Loucy (cell line): Measurements from ENCODE around the gene ICE1.

Experiments
- H2AFZ ChIP-seq: fragments of 200-600 bp; sonication (generic); 2 replicates; pipeline ENCODE4 v1.6.0; 2016; ENCODE audit warnings: antibody characterized with exemption, mild to moderate bottlenecking, low read length, moderate library complexity
- H3F3A ChIP-seq: fragments of 200-600 bp; 2 replicates; pipeline ENCODE4 v1.6.0; 2016; ENCODE audit warnings: antibody characterized with exemption, low read depth, mild to moderate bottlenecking
- H3K27me3 ChIP-seq: fragments of 200-600 bp; sonication (generic); 2 replicates; pipeline ENCODE4 v1.6.1; 2014; ENCODE audit warnings: low read length, mild to moderate bottlenecking; ENCODE audit not compliant: insufficient read depth, poor library complexity, severe bottlenecking
- H3K36me3 ChIP-seq: fragments of 200-600 bp; sonication (generic); 2 replicates; pipeline ENCODE4 v1.6.1; 2016; ENCODE audit warnings: low read length; ENCODE audit not compliant: insufficient read depth
- H3K4me1 ChIP-seq: fragments of 200-600 bp; sonication (generic); 2 replicates; pipeline ENCODE4 v1.5.1; 2014; ENCODE audit warnings: low read length, mild to moderate bottlenecking; ENCODE audit not compliant: insufficient read depth, poor library complexity, severe bottlenecking
- H3K4me2 ChIP-seq: fragments of 200-600 bp; sonication (generic); 2 replicates; pipeline ENCODE4 v1.6.0; 2014; ENCODE audit warnings: antibody characterized with exemption, low read length, low read depth, mild to moderate bottlenecking; ENCODE audit not compliant: poor library complexity, severe bottlenecking
- H3K4me3 ChIP-seq: fragments of 200-600 bp; sonication (generic); 2 replicates; pipeline ENCODE4 v1.5.1; 2014; ENCODE audit warnings: low read length, mild to moderate bottlenecking, mixed read lengths; ENCODE audit not compliant: poor library complexity, severe bottlenecking
- H3K79me2 ChIP-seq: fragments of 200-600 bp; sonication (generic); 2 replicates; pipeline ENCODE4 v1.6.1; 2014; ENCODE audit warnings: low read length; ENCODE audit not compliant: insufficient read depth
- H3K9ac ChIP-seq: fragments of 200-600 bp; sonication (generic); 2 replicates; pipeline ENCODE4 v1.6.0; 2014; ENCODE audit warnings: mild to moderate bottlenecking, low read depth, low read length, moderate library complexity; ENCODE audit not compliant: poor library complexity, severe bottlenecking
- H3K9me2 ChIP-seq: fragments of 200-600 bp; sonication (generic); replicated peaks from 2 replicates; pipeline ENCODE4 v1.6.1; 2016; ENCODE audit warnings: low read depth, low read length, mixed read lengths
- H3K9me3 ChIP-seq: fragments of 200-600 bp; sonication (generic); 2 replicates; pipeline ENCODE4 v1.6.1; 2014; ENCODE audit warnings: mild to moderate bottlenecking, antibody characterized with exemption, low read length, low read depth; ENCODE audit not compliant: insufficient read depth
- H4K20me1 ChIP-seq: fragments of 200-600 bp; sonication (generic); 2 replicates; pipeline ENCODE4 v1.6.0; 2014; ENCODE audit warnings: antibody characterized with exemption, low read length, mild to moderate bottlenecking; ENCODE audit not compliant: insufficient read depth, poor library complexity, severe bottlenecking
- EZH2phosphoT487 ChIP-seq: fragments of 200-600 bp; IDR thresholded peaks from 2 replicates; pipeline ENCODE4 v1.6.1; 2018; ENCODE audit warnings: antibody characterized with exemption, mild to moderate bottlenecking, moderate library complexity, borderline replicate concordance
- TF ChIP-seq, protein P1 (sequence below): fragments of 200-600 bp; sonication (generic); conservative IDR thresholded peaks from 2 replicates; pipeline ENCODE4 v1.5.1; 2014; ENCODE audit warnings: mild to moderate bottlenecking, antibody characterized with exemption, low read length

ICE1 gene

GRCh38 chr5:5419291-5420210 lies 2.9 kb upstream of the ICE1 start:
- Histone ChIP-seq H3K9me2 (no peaks in the 10 kb centered on the region), H3K9me3 (no peaks in the 10 kb centered on the region), H3K79me2 (peaks cover 20% of the 10 kb centered on the region), H3K36me3 (no peaks in the 10 kb centered on the region), H3K9ac (no peak overlapping the region), H2AFZ (no peak overlapping the region), H3K4me2 (no peak overlapping the region), H4K20me1 (peaks cover 20% of the 10 kb centered on the region), H3F3A (no peaks in the 10 kb centered on the region), H3K27me3 (no peaks in the 10 kb centered on the region), H3K4me1 (peaks cover 35% of the 10 kb centered on the region), H3K4me3 (no peak overlapping the region)
- no peak for TF ChIP-seq EZH2phosphoT487
- TF ChIP-seq, protein P1, sequence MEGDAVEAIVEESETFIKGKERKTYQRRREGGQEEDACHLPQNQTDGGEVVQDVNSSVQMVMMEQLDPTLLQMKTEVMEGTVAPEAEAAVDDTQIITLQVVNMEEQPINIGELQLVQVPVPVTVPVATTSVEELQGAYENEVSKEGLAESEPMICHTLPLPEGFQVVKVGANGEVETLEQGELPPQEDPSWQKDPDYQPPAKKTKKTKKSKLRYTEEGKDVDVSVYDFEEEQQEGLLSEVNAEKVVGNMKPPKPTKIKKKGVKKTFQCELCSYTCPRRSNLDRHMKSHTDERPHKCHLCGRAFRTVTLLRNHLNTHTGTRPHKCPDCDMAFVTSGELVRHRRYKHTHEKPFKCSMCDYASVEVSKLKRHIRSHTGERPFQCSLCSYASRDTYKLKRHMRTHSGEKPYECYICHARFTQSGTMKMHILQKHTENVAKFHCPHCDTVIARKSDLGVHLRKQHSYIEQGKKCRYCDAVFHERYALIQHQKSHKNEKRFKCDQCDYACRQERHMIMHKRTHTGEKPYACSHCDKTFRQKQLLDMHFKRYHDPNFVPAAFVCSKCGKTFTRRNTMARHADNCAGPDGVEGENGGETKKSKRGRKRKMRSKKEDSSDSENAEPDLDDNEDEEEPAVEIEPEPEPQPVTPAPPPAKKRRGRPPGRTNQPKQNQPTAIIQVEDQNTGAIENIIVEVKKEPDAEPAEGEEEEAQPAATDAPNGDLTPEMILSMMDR: peak; percentile 68

GRCh38 chr5:5420251-5420650 lies 2.2 kb upstream of the ICE1 start:
- peaks cover 26% of the 10 kb centered on the region for H4K20me1 ChIP-seq
- peak overlapping the region; percentile 97 for H3K4me2 ChIP-seq
- peaks cover 42% of the 10 kb centered on the region for H3K4me1 ChIP-seq
- no peaks in the 10 kb centered on the region for H3K27me3 ChIP-seq
- H3K9ac ChIP-seq: peak overlapping the region; percentile 82
- H3F3A ChIP-seq: no peaks in the 10 kb centered on the region
- no peaks in the 10 kb centered on the region for H3K36me3 ChIP-seq
- H2AFZ ChIP-seq: peak overlapping the region; percentile 99; the same call in 1 of the 2 replicates
- H3K79me2 ChIP-seq: peaks cover 27% of the 10 kb centered on the region
- H3K9me2 ChIP-seq: no peaks in the 10 kb centered on the region
- TF ChIP-seq, protein P1: no peak
- TF ChIP-seq EZH2phosphoT487: no peak
- H3K4me3 ChIP-seq: peak overlapping the region; percentile 95
- no peaks in the 10 kb centered on the region for H3K9me3 ChIP-seq

GRCh38 chr5:5421149-5421960 lies 1.1 kb upstream of the ICE1 start:
- H4K20me1 ChIP-seq: peaks cover 31% of the 10 kb centered on the region

More at GRCh38 chr5:5421149-5421960, 1.1 kb upstream of the ICE1 start:
- TF ChIP-seq EZH2phosphoT487: no peak
- TF ChIP-seq, protein P1: no peak
- no peaks in the 10 kb centered on the region for H3K9me2 ChIP-seq
- peak overlapping the region; percentile 82 for H3K9ac ChIP-seq
- no peaks in the 10 kb centered on the region for H3K9me3 ChIP-seq
- H3K36me3 ChIP-seq: no peaks in the 10 kb centered on the region
- H3K4me2 ChIP-seq: peak overlapping the region; percentile 97
- H3K27me3 ChIP-seq: no peaks in the 10 kb centered on the region
- no peaks in the 10 kb centered on the region for H3F3A ChIP-seq
- H2AFZ ChIP-seq: peak overlapping the region; percentile 99
- peak overlapping the region; percentile 95 for H3K4me3 ChIP-seq
- H3K79me2 ChIP-seq: peaks cover 37% of the 10 kb centered on the region
- peaks cover 49% of the 10 kb centered on the region for H3K4me1 ChIP-seq
